HCT116 (cell line): Measurements from ENCODE around the gene AAMP. TPM values are rescaled to one million over a fixed set of nuclear protein-coding genes. Genes with fewer than 3 reads are reported as not detected.

Experiments
- ATAC-seq: fragments of 200-7000 bp; cut with Tn5 transposase; 2 replicates; pipeline ENCODE4 v1.9.1; 2020; ENCODE audit warnings: mild to moderate bottlenecking, moderate library complexity
- BruUV-seq: library from RNA; stranded (reverse); fragments of 400-500 nt; replicated peaks from 2 replicates; lab custom pipeline; 2021; lab: Mats Ljungman, UMichigan
- CTCF ChIA-PET: fragments of 300-600 bp; sonication (Branson Sonifier 250); formaldehyde crosslinking; loops from one replicate; lab custom pipeline; 2021; ENCODE audit warnings: antibody characterized with exemption; lab: Charles Lee
- POLR2A ChIA-PET: fragments of 300-600, 350-600 bp; sonication (Branson Sonifier 250); formaldehyde crosslinking; loops from one replicate; lab custom pipeline; 2021; ENCODE audit warnings: antibody characterized with exemption; lab: Charles Lee
- RAD21 ChIA-PET, 2 experiments: fragments of 300-600 bp; sonication (Branson Sonifier 250); formaldehyde crosslinking; loops; one replicate each; lab custom pipeline; 2023; ENCODE audit warnings: low total read pairs in 2 of 2; ENCODE audit not compliant: uncharacterized antibody in 2 of 2, unreplicated experiment in 2 of 2, low non-redundant PET in 1 of 2; lab: Charles Lee
- DNase-seq: peaks from one replicate; pipeline ENCODE4 v3.0.0-alpha.2; 2010; ENCODE audit warnings: low read depth, low spot score
- H2AFZ ChIP-seq: fragments of 200-600 bp; shearing (Covaris generic), sonication (generic); 2 replicates; pipeline ENCODE4 v1.6.1; 2017; ENCODE audit warnings: low read depth, mixed run types, mixed read lengths, antibody characterized with exemption, low read length; ENCODE audit not compliant: poor library complexity, severe bottlenecking
- H3K27ac ChIP-seq: 2 replicates; pipeline ENCODE4 v1.5.1; 2012; ENCODE audit warnings: low read depth, low read length
- H3K27me3 ChIP-seq: fragments of 200-600 bp; sonication (generic); 2 replicates; pipeline ENCODE4 v1.6.1; 2016; ENCODE audit warnings: mixed run types, low read length, mixed read lengths; ENCODE audit not compliant: insufficient read depth
- H3K36me3 ChIP-seq, 2 experiments: fragments of 200-500 bp in 1 of 2; fragments of 200-600 bp in 1 of 2; sonication (Bioruptor generic) in 1 of 2; sonication (generic) in 1 of 2; 2 replicates each; pipeline versions ENCODE4 v1.5.1 to v1.6.1; 2014 to 2016; ENCODE audit warnings: low read length in 2 of 2, inconsistent platforms in 1 of 2, mixed read lengths in 1 of 2, mixed run types in 1 of 2; ENCODE audit not compliant: insufficient read depth in 2 of 2, control insufficient read depth in 1 of 2
- H3K4me1 ChIP-seq, 2 experiments: fragments of 200-600 bp in 1 of 2; sonication (generic) in 1 of 2; 2 replicates each; pipeline versions ENCODE4 v1.5.1 to v1.6.1; 2012 to 2017; ENCODE audit warnings: low read length in 2 of 2, inconsistent platforms in 1 of 2, mild to moderate bottlenecking in 1 of 2, mixed read lengths in 1 of 2, mixed run types in 1 of 2, moderate library complexity in 1 of 2; ENCODE audit not compliant: insufficient read depth in 2 of 2, control insufficient read depth in 1 of 2
- H3K4me2 ChIP-seq: fragments of 200-600 bp; sonication (generic); 2 replicates; pipeline ENCODE4 v1.6.1; 2017; ENCODE audit warnings: mixed run types, low read length, mixed read lengths
- H3K4me3 ChIP-seq, 2 experiments: fragments of 200-600 bp in 1 of 2; sonication (generic) in 1 of 2; replicated peaks in 1 of 2; 2 replicates each; pipeline ENCODE4 v1.5.1; 2011 to 2016; ENCODE audit warnings: low read length in 2 of 2, control low read depth in 1 of 2, low read depth in 1 of 2, mild to moderate bottlenecking in 1 of 2, mixed read lengths in 1 of 2, mixed run types in 1 of 2
- H3K79me2 ChIP-seq: fragments of 200-600 bp; sonication (generic); 2 replicates; pipeline ENCODE4 v1.6.1; 2017; ENCODE audit warnings: mild to moderate bottlenecking, mixed run types, low read length, moderate library complexity, mixed read lengths; ENCODE audit not compliant: insufficient read depth
- H3K9ac ChIP-seq: fragments of 200-600 bp; sonication (generic); 2 replicates; pipeline ENCODE4 v1.6.1; 2016; ENCODE audit warnings: low read length, mixed read lengths
- H3K9me2 ChIP-seq: fragments of 200-600 bp; sonication (generic), shearing (Covaris generic); 2 replicates; pipeline ENCODE4 v1.6.1; 2017; ENCODE audit warnings: mixed run types, mild to moderate bottlenecking, moderate library complexity; ENCODE audit not compliant: insufficient read depth
- H3K9me3 ChIP-seq, 2 experiments: fragments of 200-500 bp in 1 of 2; fragments of 200-600 bp in 1 of 2; sonication (Bioruptor generic) in 1 of 2; sonication (generic) in 1 of 2; 2 replicates each; pipeline ENCODE4 v1.6.1; 2014 to 2017; ENCODE audit warnings: low read length in 2 of 2, mixed read lengths in 2 of 2, inconsistent platforms in 1 of 2, low read depth in 1 of 2, mild to moderate bottlenecking in 1 of 2, mixed run types in 1 of 2, moderate library complexity in 1 of 2; ENCODE audit not compliant: control insufficient read depth in 1 of 2, insufficient read depth in 1 of 2
- H4K20me1 ChIP-seq: fragments of 200-600 bp; sonication (generic), shearing (Covaris generic); 2 replicates; pipeline ENCODE4 v1.6.1; 2017; ENCODE audit warnings: mixed run types, mild to moderate bottlenecking, moderate library complexity; ENCODE audit not compliant: insufficient read depth
- ATF3 ChIP-seq: IDR thresholded peaks from 2 replicates; pipeline ENCODE4 v1.6.1; 2012
- CBX3 ChIP-seq: IDR thresholded peaks from 2 replicates; pipeline ENCODE4 v1.6.1; 2012; ENCODE audit warnings: low read depth
- EGR1 ChIP-seq: IDR thresholded peaks from 2 replicates; pipeline ENCODE4 v1.6.1; 2012; ENCODE audit warnings: low read depth
- EZH2 ChIP-seq: fragments of 200-600 bp; sonication (generic); IDR thresholded peaks from 2 replicates; pipeline ENCODE4 v1.6.1; 2017; ENCODE audit warnings: antibody characterized with exemption, mixed run types
- JUND ChIP-seq: IDR thresholded peaks from 2 replicates; pipeline ENCODE4 v1.6.1; 2012
- MAX ChIP-seq: IDR thresholded peaks from 2 replicates; pipeline ENCODE4 v1.6.1; 2012
- POLR2A ChIP-seq: IDR thresholded peaks from 2 replicates; pipeline ENCODE4 v1.7.0; 2011; ENCODE audit warnings: borderline replicate concordance; ENCODE audit not compliant: insufficient read depth, insufficient read length; ENCODE audit errors: extremely low read depth
- RAD21 ChIP-seq: IDR thresholded peaks from 2 replicates; pipeline ENCODE4 v1.6.1; 2012; ENCODE audit warnings: low read depth, mild to moderate bottlenecking
- REST ChIP-seq: IDR thresholded peaks from 2 replicates; pipeline ENCODE4 v1.6.1; 2012; ENCODE audit warnings: low read depth
- SIN3A ChIP-seq: IDR thresholded peaks from 2 replicates; pipeline ENCODE4 v1.6.1; 2012; ENCODE audit warnings: low read depth
- SP1 ChIP-seq: IDR thresholded peaks from 2 replicates; pipeline ENCODE4 v1.6.1; 2012; ENCODE audit warnings: low read depth
- TCF7L2 ChIP-seq: IDR thresholded peaks from 2 replicates; pipeline ENCODE4 v1.7.0; 2011; ENCODE audit warnings: borderline replicate concordance, inconsistent platforms; ENCODE audit not compliant: insufficient read depth, insufficient read length; ENCODE audit errors: extremely low read depth
- YY1 ChIP-seq: IDR thresholded peaks from 2 replicates; pipeline ENCODE4 v1.6.1; 2011; ENCODE audit warnings: low read length, low read depth, moderate library complexity, mild to moderate bottlenecking; ENCODE audit not compliant: insufficient replicate concordance; ENCODE audit errors: extremely low read depth
- ZNF274 ChIP-seq: fragments of 200-500 bp; sonication (Bioruptor generic); IDR thresholded peaks from 2 replicates; pipeline ENCODE4 v1.6.1; 2014; ENCODE audit warnings: mild to moderate bottlenecking, low read depth, low read length, inconsistent platforms
- intact Hi-C: fragments of 100-400 bp; cut with micrococcal nuclease; formaldehyde crosslinking; loops from 2 replicates; pipeline ENCODE4 v1.10.0; 2022
- total RNA-seq: library from RNA; stranded (reverse); gene quantifications from one replicate; pipeline ENCODE4 v1.2.1, GENCODE V29; 2021; ENCODE audit not compliant: unreplicated experiment
- TF ChIP-seq, protein P1 (sequence below): IDR thresholded peaks from 2 replicates; pipeline ENCODE4 v1.6.1; 2011; ENCODE audit warnings: mild to moderate bottlenecking, low read length, moderate library complexity; ENCODE audit not compliant: insufficient replicate concordance; ENCODE audit errors: extremely low read depth

The AAMP gene
- total RNA-seq, 1 experiment from 2014 or later = 111 TPM

GRCh38 chr2:218267259-218267658 lies 2.7 kb downstream of the AAMP start:
- no TSS peak for BruUV-seq
- Histone ChIP-seq H3K36me3 (peaks cover 12 to 14% of the 10 kb centered on the region in 2 experiments; a peak in 3 of 4 replicates), H3K9me2 (no peaks in the 10 kb centered on the region), H2AFZ (no peak overlapping the region), H3K4me2 (no peak overlapping the region), H3K79me2 (peaks cover 23% of the 10 kb centered on the region), H3K9me3 (no peaks in the 10 kb centered on the region), H3K4me1 (peaks cover 8 to 19% of the 10 kb centered on the region in 2 experiments), H4K20me1 (no peaks in the 10 kb centered on the region), H3K9ac (no peak overlapping the region), H3K27me3 (no peaks in the 10 kb centered on the region), H3K4me3 (no peak overlapping the region), H3K27ac (no peak overlapping the region)
- TF ChIP-seq CBX3 (no peak), TCF7L2 (no peak), EGR1 (no peak), ZNF274 (no peak), EZH2 (no peak), JUND (no peak), SIN3A (no peak), SP1 (no peak), ATF3 (no peak), REST (no peak), POLR2A (no peak), MAX (no peak), RAD21 (no peak), YY1 (no peak)
- TF ChIP-seq, protein P1, sequence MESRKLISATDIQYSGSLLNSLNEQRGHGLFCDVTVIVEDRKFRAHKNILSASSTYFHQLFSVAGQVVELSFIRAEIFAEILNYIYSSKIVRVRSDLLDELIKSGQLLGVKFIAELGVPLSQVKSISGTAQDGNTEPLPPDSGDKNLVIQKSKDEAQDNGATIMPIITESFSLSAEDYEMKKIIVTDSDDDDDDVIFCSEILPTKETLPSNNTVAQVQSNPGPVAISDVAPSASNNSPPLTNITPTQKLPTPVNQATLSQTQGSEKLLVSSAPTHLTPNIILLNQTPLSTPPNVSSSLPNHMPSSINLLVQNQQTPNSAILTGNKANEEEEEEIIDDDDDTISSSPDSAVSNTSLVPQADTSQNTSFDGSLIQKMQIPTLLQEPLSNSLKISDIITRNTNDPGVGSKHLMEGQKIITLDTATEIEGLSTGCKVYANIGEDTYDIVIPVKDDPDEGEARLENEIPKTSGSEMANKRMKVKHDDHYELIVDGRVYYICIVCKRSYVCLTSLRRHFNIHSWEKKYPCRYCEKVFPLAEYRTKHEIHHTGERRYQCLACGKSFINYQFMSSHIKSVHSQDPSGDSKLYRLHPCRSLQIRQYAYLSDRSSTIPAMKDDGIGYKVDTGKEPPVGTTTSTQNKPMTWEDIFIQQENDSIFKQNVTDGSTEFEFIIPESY = no peak
- DNase-seq (no peak), ATAC-seq (no peak)
- ChIA-PET RAD21 (no interaction called here), CTCF (no interaction called here), POLR2A (no interaction called here)
- intact Hi-C loops = no loop called here
